GM23338 (cell line): ENCODE results near the gene SHISA2. TPM values are rescaled to one million over a fixed set of nuclear protein-coding genes. Genes with fewer than 3 reads are reported as not detected.

Experiments used
- ATAC-seq: fragments of 200-7000 bp; cut with Tn5 transposase; 3 replicates; pipeline ENCODE4 v1.9.1; 2020
- DNase-seq: peaks from one replicate; pipeline ENCODE4 v3.0.0-alpha.2; 2015; ENCODE audit warnings: low spot score
- H2AFZ ChIP-seq: fragments of 200-600 bp; sonication (generic); 2 replicates; pipeline ENCODE4 v1.8.0; 2016; ENCODE audit warnings: antibody characterized with exemption, mild to moderate bottlenecking, moderate library complexity
- H3F3A ChIP-seq: fragments of 200-600 bp; sonication (generic); replicated peaks from 2 replicates; pipeline ENCODE4 v1.8.0; 2017; ENCODE audit warnings: antibody characterized with exemption, mixed run types, low read depth
- H3K27ac ChIP-seq: fragments of 200-600 bp; sonication (generic); 2 replicates; pipeline ENCODE4 v1.6.1; 2016; ENCODE audit warnings: low read depth
- H3K27me3 ChIP-seq: fragments of 200-600 bp; sonication (generic); 2 replicates; pipeline ENCODE4 v1.8.0; 2016; ENCODE audit warnings: mild to moderate bottlenecking, mixed run types, moderate library complexity; ENCODE audit not compliant: insufficient read depth
- H3K36me3 ChIP-seq: fragments of 200-600 bp; sonication (generic); 2 replicates; pipeline ENCODE4 v1.8.0; 2016; ENCODE audit warnings: mild to moderate bottlenecking; ENCODE audit not compliant: insufficient read depth
- H3K4me1 ChIP-seq: fragments of 200-600 bp; sonication (generic); 2 replicates; pipeline ENCODE4 v1.8.0; 2016; ENCODE audit warnings: mild to moderate bottlenecking, moderate library complexity; ENCODE audit not compliant: insufficient read depth
- H3K4me2 ChIP-seq: fragments of 200-600 bp; sonication (generic); 2 replicates; pipeline ENCODE4 v1.7.1; 2017; ENCODE audit warnings: mixed run types
- H3K4me3 ChIP-seq: fragments of 200-600 bp; sonication (generic); 2 replicates; pipeline ENCODE4 v1.6.1; 2016; ENCODE audit warnings: mixed run types
- H3K79me2 ChIP-seq: fragments of 200-600 bp; sonication (generic); replicated peaks from 2 replicates; pipeline ENCODE4 v1.8.0; 2017; ENCODE audit warnings: mild to moderate bottlenecking; ENCODE audit not compliant: insufficient read depth
- H3K9me2 ChIP-seq: fragments of 200-600 bp; sonication (generic); 2 replicates; pipeline ENCODE4 v1.8.0; 2017; ENCODE audit not compliant: insufficient read depth
- H4K20me1 ChIP-seq: fragments of 200-600 bp; sonication (generic); replicated peaks from 2 replicates; pipeline ENCODE4 v1.8.0; 2017; ENCODE audit warnings: mild to moderate bottlenecking; ENCODE audit not compliant: insufficient read depth
- H3K27ac Mint-ChIP-seq: 2 replicates; pipeline ENCODE4 v1.8.0; 2020; ENCODE audit warnings: inconsistent platforms, mild to moderate bottlenecking, moderate library complexity, mixed read lengths
- H3K27me3 Mint-ChIP-seq: 3 replicates; pipeline ENCODE4 v1.8.0; 2022; ENCODE audit warnings: low read depth, mild to moderate bottlenecking, moderate library complexity, mixed read lengths, inconsistent platforms; ENCODE audit not compliant: insufficient read depth, poor library complexity
- H3K36me3 Mint-ChIP-seq: 3 replicates; pipeline ENCODE4 v1.8.0; 2021; ENCODE audit warnings: low read depth, mild to moderate bottlenecking, inconsistent platforms, moderate library complexity, mixed read lengths
- H3K4me1 Mint-ChIP-seq: 3 replicates; pipeline ENCODE4 v1.8.0; 2020; ENCODE audit warnings: mild to moderate bottlenecking, inconsistent platforms, mixed read lengths
- H3K4me3 Mint-ChIP-seq: 3 replicates; pipeline ENCODE4 v1.8.0; 2021; ENCODE audit warnings: moderate library complexity, mild to moderate bottlenecking, inconsistent platforms, mixed read lengths
- H3K9me3 Mint-ChIP-seq: 3 replicates; pipeline ENCODE4 v1.8.0; 2020; ENCODE audit warnings: moderate library complexity, mild to moderate bottlenecking, inconsistent platforms, mixed read lengths
- CTCF ChIP-seq, 2 experiments: fragments of 200-600 bp in 1 of 2; sonication (generic) in 1 of 2; conservative IDR thresholded peaks; 2 replicates each; pipeline versions ENCODE4 v1.5.1 to v1.6.1; 2016 to 2017; ENCODE audit warnings: antibody characterized with exemption in 2 of 2, low read depth in 2 of 2, mild to moderate bottlenecking in 2 of 2, moderate library complexity in 1 of 2
- ETS1 ChIP-seq: IDR thresholded peaks from 2 replicates; pipeline ENCODE4 v1.6.1; 2016; ENCODE audit warnings: antibody characterized with exemption
- EZH2 ChIP-seq: fragments of 200-600 bp; sonication (generic); IDR thresholded peaks from one replicate; pipeline ENCODE4 v1.8.0; 2017; ENCODE audit warnings: antibody characterized with exemption, mild to moderate bottlenecking, low read depth; ENCODE audit not compliant: unreplicated experiment
- NANOG ChIP-seq: IDR thresholded peaks from 2 replicates; pipeline ENCODE4 v1.6.1; 2016; ENCODE audit warnings: antibody characterized with exemption, borderline replicate concordance
- POLR2AphosphoS5 ChIP-seq: IDR thresholded peaks from 2 replicates; pipeline ENCODE4 v1.6.1; 2016; ENCODE audit warnings: antibody characterized with exemption, low read depth
- REST ChIP-seq: IDR thresholded peaks from one replicate; pipeline ENCODE4 v1.6.1; 2018; ENCODE audit warnings: antibody characterized with exemption; ENCODE audit not compliant: unreplicated experiment
- STAT1 ChIP-seq: IDR thresholded peaks from one replicate; pipeline ENCODE4 v1.6.1; 2016; ENCODE audit warnings: antibody characterized with exemption; ENCODE audit not compliant: unreplicated experiment
- ZNF114 ChIP-seq: fragments of 250-450 bp; sonication (Bioruptor Pico); IDR thresholded peaks from 2 replicates; pipeline ENCODE4 v1.5.0; 2020; ENCODE audit warnings: mild to moderate bottlenecking, moderate library complexity
- ZNF331 ChIP-seq: fragments of 250-450 bp; sonication (Bioruptor Pico); IDR thresholded peaks from 2 replicates; pipeline ENCODE4 v1.5.0; 2020; ENCODE audit warnings: low read depth, mild to moderate bottlenecking, moderate library complexity
- polyA plus RNA-seq: library from polyadenylated mRNA; unstranded; fragments of >200 nt; fragmentation: Nextera tagmentation; extraction: Ambion mirVana; gene quantifications from 2 replicates; pipeline ENCODE4 v1.2.1, GENCODE V29; 2016
- total RNA-seq: library from RNA; depleted of rRNA; stranded (reverse); fragments of >200 nt; shearing (Covaris generic); gene quantifications from 2 replicates; pipeline ENCODE4 v1.2.3, GENCODE V29; 2014

SHISA2 gene
- total and polyA plus RNA-seq, 2 experiments from 2014 or later = 17.9 to 37.4 TPM

- TF ChIP-seq NANOG = no peak
- TF ChIP-seq POLR2AphosphoS5 = no peak
- TF ChIP-seq ETS1 = no peak
- no peak for TF ChIP-seq EZH2
Observed at GRCh38 chr13:26060357-26060756, 8.5 kb upstream of the SHISA2 start (continued).

GRCh38 chr13:26058704-26059103 lies 6.9 kb upstream of the SHISA2 start:
- H3K9me3 Mint-ChIP-seq = no peaks in the 10 kb centered on the region
- H3K27me3 ChIP-seq = peaks cover under 1% of the 10 kb centered on the region; the same call in 1 of the 2 replicates

More at GRCh38 chr13:26058704-26059103, 6.9 kb upstream of the SHISA2 start:
- Histone ChIP-seq H3K4me2 (no peak overlapping the region), H3K4me1 (0 out of 2 replicates have a peak, but pooled peaks cover 2% of the 10 kb centered on the region), H3K4me3 (no peak overlapping the region), H3K9me2 (no peaks in the 10 kb centered on the region), H3K27ac (no peak overlapping the region), H3K36me3 (no peaks in the 10 kb centered on the region), H3F3A (no peaks in the 10 kb centered on the region), H4K20me1 (no peaks in the 10 kb centered on the region), H3K79me2 (no peaks in the 10 kb centered on the region), H2AFZ (no peak overlapping the region; the same call in 1 of the 2 replicates)
- DNase-seq = no peak
- Mint-ChIP-seq H3K27me3 (no peaks in the 10 kb centered on the region), H3K4me1 (peaks cover 12% of the 10 kb centered on the region), H3K4me3 (no peak overlapping the region), H3K36me3 (no peaks in the 10 kb centered on the region), H3K27ac (no peak overlapping the region)
- TF ChIP-seq REST (no peak), ZNF114 (no peak), EZH2 (no peak), CTCF (conservative IDR thresholded peaks at IDR 0.05; ENCODE audit: low read depth in 2 of 2) (no peak), ZNF331 (CRISPR knock-in tag) (no peak), STAT1 (no peak)
- no peak for ATAC-seq
